ENCODE data around the gene LILRB5.

LILRB5 gene

GRCh38 chr19:54204767-54205468 lies 52.2 kb downstream of the LILRB5 start:
- H3K9me3 ChIP-seq (ENCODE audit: severe bottlenecking), result no peaks in the 10 kb centered on the region
- H3K36me3 ChIP-seq (ENCODE audit: low read depth), result peaks cover 76% of the 10 kb centered on the region
- ATAC-seq (ENCODE audit: low read depth) (no peak), DNase-seq (ENCODE audit: low spot score) (no peak)
- TF ChIP-seq, protein P1, sequence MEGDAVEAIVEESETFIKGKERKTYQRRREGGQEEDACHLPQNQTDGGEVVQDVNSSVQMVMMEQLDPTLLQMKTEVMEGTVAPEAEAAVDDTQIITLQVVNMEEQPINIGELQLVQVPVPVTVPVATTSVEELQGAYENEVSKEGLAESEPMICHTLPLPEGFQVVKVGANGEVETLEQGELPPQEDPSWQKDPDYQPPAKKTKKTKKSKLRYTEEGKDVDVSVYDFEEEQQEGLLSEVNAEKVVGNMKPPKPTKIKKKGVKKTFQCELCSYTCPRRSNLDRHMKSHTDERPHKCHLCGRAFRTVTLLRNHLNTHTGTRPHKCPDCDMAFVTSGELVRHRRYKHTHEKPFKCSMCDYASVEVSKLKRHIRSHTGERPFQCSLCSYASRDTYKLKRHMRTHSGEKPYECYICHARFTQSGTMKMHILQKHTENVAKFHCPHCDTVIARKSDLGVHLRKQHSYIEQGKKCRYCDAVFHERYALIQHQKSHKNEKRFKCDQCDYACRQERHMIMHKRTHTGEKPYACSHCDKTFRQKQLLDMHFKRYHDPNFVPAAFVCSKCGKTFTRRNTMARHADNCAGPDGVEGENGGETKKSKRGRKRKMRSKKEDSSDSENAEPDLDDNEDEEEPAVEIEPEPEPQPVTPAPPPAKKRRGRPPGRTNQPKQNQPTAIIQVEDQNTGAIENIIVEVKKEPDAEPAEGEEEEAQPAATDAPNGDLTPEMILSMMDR (IDR thresholded peaks at IDR 0.05; ENCODE audit: poor library complexity, severe bottlenecking), result no peak
- peaks cover 38% of the 10 kb centered on the region for H3K4me1 ChIP-seq (ENCODE audit: insufficient read depth, poor library complexity, severe bottlenecking)
- no peaks in the 10 kb centered on the region for H3K27me3 ChIP-seq (ENCODE audit: insufficient read depth, poor library complexity, severe bottlenecking)
- no peak overlapping the region for H3K4me3 ChIP-seq (ENCODE audit: severe bottlenecking)
- H3K27ac ChIP-seq (ENCODE audit: poor library complexity, severe bottlenecking), result peak overlapping the region; percentile 5

DNA sequence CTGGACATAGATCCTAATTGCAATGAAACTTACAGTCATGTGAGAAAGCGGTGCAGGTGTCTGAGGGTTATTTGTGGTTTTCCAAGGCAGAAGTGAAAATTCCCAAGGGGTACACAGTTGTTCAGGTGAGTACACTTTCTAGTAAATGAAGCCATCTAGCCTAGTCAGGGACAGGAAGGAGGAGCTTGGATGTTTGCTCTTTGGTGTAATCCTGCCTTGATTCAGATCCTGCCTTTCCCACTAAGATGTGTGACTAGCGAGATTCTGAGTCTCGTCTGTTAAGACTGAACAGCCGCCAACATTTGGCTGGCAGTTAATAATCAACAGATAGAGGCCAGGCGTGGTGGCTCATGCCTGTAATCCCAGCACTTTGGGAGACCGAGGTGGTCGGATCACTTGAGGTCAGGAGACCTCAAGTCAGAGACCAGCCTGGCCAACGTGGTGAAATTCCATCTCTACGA lies 53.9 kb downstream of the LILRB5 start:
- Histone ChIP-seq H3K36me3 (ENCODE audit: low read depth) (peaks cover 75% of the 10 kb centered on the region), H3K27ac (ENCODE audit: poor library complexity, severe bottlenecking) (peak overlapping the region; percentile 74), H3K27me3 (ENCODE audit: insufficient read depth, poor library complexity, severe bottlenecking) (no peaks in the 10 kb centered on the region), H3K4me1 (ENCODE audit: insufficient read depth, poor library complexity, severe bottlenecking) (peaks cover 27% of the 10 kb centered on the region), H3K9me3 (ENCODE audit: severe bottlenecking) (no peaks in the 10 kb centered on the region), H3K4me3 (ENCODE audit: severe bottlenecking) (peak overlapping the region; percentile 91)
- ATAC-seq (ENCODE audit: low read depth), result no peak
- no peak for DNase-seq (ENCODE audit: low spot score)
- TF ChIP-seq, protein P1 (IDR thresholded peaks at IDR 0.05; ENCODE audit: poor library complexity, severe bottlenecking), result no peak

DNA sequence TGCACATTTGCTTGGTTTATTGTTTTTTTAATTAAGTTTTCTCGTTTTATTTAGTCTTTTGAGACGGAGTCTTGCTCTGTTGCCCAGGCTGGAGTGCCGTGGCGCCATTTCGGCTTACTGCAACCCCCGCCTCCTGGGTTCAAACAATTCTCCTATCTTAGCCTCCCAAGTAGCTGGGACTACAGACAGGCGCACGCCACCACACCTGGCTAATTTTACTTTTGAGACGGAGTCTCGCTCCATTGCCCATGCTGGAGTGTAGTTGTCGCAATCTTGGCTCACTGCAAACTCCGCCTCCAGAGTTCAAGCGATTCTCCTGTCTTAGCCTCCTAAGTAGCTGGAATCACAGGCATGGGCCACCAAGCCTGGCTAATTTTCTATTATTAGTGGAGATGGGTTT lies 55.1 kb downstream of the LILRB5 start:
- TF ChIP-seq, protein P1 (IDR thresholded peaks at IDR 0.05; ENCODE audit: poor library complexity, severe bottlenecking), result no peak
- peak overlapping the region; percentile 91 for H3K4me3 ChIP-seq (ENCODE audit: severe bottlenecking)
- H3K27ac ChIP-seq (ENCODE audit: poor library complexity, severe bottlenecking), result peak overlapping the region; percentile 74
- peaks cover 27% of the 10 kb centered on the region for H3K4me1 ChIP-seq (ENCODE audit: insufficient read depth, poor library complexity, severe bottlenecking)
- H3K9me3 ChIP-seq (ENCODE audit: severe bottlenecking), result no peaks in the 10 kb centered on the region
- H3K36me3 ChIP-seq (ENCODE audit: low read depth), result peaks cover 63% of the 10 kb centered on the region
- DNase-seq (ENCODE audit: low spot score) (no peak), ATAC-seq (ENCODE audit: low read depth) (no peak)
- H3K27me3 ChIP-seq (ENCODE audit: insufficient read depth, poor library complexity, severe bottlenecking), result no peaks in the 10 kb centered on the region

- H3K4me1 ChIP-seq (ENCODE audit: insufficient read depth, poor library complexity, severe bottlenecking), result peaks cover 27% of the 10 kb centered on the region
- peaks cover 55% of the 10 kb centered on the region for H3K36me3 ChIP-seq (ENCODE audit: low read depth)
- TF ChIP-seq, protein P1 (IDR thresholded peaks at IDR 0.05; ENCODE audit: poor library complexity, severe bottlenecking), result no peak
- no peak for DNase-seq (ENCODE audit: low spot score)
- peak overlapping the region; percentile 74 for H3K27ac ChIP-seq (ENCODE audit: poor library complexity, severe bottlenecking)
- no peak for ATAC-seq (ENCODE audit: low read depth)
- no peaks in the 10 kb centered on the region for H3K27me3 ChIP-seq (ENCODE audit: insufficient read depth, poor library complexity, severe bottlenecking)
- peak overlapping the region; percentile 91 for H3K4me3 ChIP-seq (ENCODE audit: severe bottlenecking)
- H3K9me3 ChIP-seq (ENCODE audit: severe bottlenecking), result no peaks in the 10 kb centered on the region
Observed at GRCh38 chr19:54201172-54201701, 55.8 kb downstream of the LILRB5 start.

Data from RWPE2 (cell line).